HEK293T (cell line): ENCODE results near the gene TOP3A.

Experiments
- BHLHE40 ChIP-seq: fragments of 450-650 bp; IDR thresholded peaks from 2 replicates; pipeline ENCODE4 v1.6.1; 2016; ENCODE audit warnings: mild to moderate bottlenecking, moderate library complexity, borderline replicate concordance
- ELF4 ChIP-seq: fragments of 450-650 bp; IDR thresholded peaks from 2 replicates; pipeline ENCODE4 v1.6.1; 2017; ENCODE audit warnings: antibody characterized with exemption
- FOXA1 ChIP-seq: fragments of 450-650 bp; IDR thresholded peaks from 2 replicates; pipeline ENCODE4 v1.6.1; 2016; ENCODE audit warnings: mild to moderate bottlenecking
- FOXK2 ChIP-seq: fragments of 450-650 bp; IDR thresholded peaks from 2 replicates; pipeline ENCODE4 v1.6.1; 2016; ENCODE audit warnings: mild to moderate bottlenecking
- FOXM1 ChIP-seq: fragments of 450-650 bp; IDR thresholded peaks from 2 replicates; pipeline ENCODE4 v1.6.1; 2017; ENCODE audit warnings: mild to moderate bottlenecking, borderline replicate concordance
- HDGF ChIP-seq: fragments of 450-650 bp; IDR thresholded peaks from 2 replicates; pipeline ENCODE4 v1.6.1; 2017; ENCODE audit warnings: antibody characterized with exemption, borderline replicate concordance
- L3MBTL2 ChIP-seq: fragments of 450-650 bp; conservative IDR thresholded peaks from 2 replicates; pipeline ENCODE4 v1.6.1; 2016; ENCODE audit warnings: mild to moderate bottlenecking
- LEF1 ChIP-seq: fragments of 450-650 bp; IDR thresholded peaks from 2 replicates; pipeline ENCODE4 v1.6.1; 2017; ENCODE audit warnings: mild to moderate bottlenecking, borderline replicate concordance
- NFRKB ChIP-seq: fragments of 450-650 bp; IDR thresholded peaks from 2 replicates; pipeline ENCODE4 v1.6.1; 2016; ENCODE audit warnings: mild to moderate bottlenecking, moderate library complexity
- SP1 ChIP-seq: fragments of 450-650 bp; IDR thresholded peaks from 2 replicates; pipeline ENCODE4 v1.6.1; 2017
- SUZ12 ChIP-seq: fragments of 450-650 bp; IDR thresholded peaks from 2 replicates; pipeline ENCODE4 v1.6.1; 2016; ENCODE audit warnings: mild to moderate bottlenecking
- TARDBP ChIP-seq: fragments of 450-650 bp; IDR thresholded peaks from 2 replicates; pipeline ENCODE4 v1.6.1; 2016
- TF ChIP-seq, protein P1 (sequence below): fragments of 450-650 bp; IDR thresholded peaks from 2 replicates; pipeline ENCODE4 v1.6.1; 2016

DNA sequence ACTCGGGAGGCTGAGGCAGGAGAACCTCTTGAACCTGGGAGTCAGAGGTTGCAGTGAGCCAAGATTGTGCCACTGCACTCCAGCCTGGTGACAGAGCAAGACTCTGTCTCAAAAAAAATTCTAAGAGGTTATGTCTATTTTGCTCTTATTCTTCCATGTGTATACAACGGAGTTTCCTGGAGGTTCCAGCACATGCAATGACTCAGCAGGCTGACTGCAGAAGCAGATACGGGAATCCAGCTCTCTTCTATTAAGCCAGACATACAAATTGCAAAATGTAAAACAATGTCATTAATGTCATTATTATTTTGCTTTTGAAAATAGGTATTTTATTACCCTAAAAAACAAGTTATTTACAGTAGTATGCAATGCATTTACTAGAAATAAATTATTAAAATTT is 35.9 kb downstream of the TOP3A start:
- TF ChIP-seq FOXM1 (no peak), NFRKB (no peak), SUZ12 (no peak), FOXK2 (no peak), BHLHE40 (no peak), FOXA1 (no peak), SP1 (no peak), HDGF (no peak), ELF4 (no peak), LEF1 (no peak), TARDBP (no peak), L3MBTL2 (no peak)
- TF ChIP-seq, protein P1, sequence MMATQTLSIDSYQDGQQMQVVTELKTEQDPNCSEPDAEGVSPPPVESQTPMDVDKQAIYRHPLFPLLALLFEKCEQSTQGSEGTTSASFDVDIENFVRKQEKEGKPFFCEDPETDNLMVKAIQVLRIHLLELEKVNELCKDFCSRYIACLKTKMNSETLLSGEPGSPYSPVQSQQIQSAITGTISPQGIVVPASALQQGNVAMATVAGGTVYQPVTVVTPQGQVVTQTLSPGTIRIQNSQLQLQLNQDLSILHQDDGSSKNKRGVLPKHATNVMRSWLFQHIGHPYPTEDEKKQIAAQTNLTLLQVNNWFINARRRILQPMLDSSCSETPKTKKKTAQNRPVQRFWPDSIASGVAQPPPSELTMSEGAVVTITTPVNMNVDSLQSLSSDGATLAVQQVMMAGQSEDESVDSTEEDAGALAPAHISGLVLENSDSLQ = no peak
